ENCODE measurements around the gene MAST4.

The MAST4 gene

GRCh38 chr5:66701244-66701643 is 105.1 kb downstream of the MAST4 start:
- no peak for DNase-seq (ENCODE audit: low read depth)

GRCh38 chr5:66702426-66702825 is 106.2 kb downstream of the MAST4 start:
- DNase-seq (ENCODE audit: low read depth): no peak

- DNase-seq (ENCODE audit: low read depth): no peak
Observed at GRCh38 chr5:66704790-66705425, 108.7 kb downstream of the MAST4 start.

- DNase-seq (ENCODE audit: low read depth): no peak
Observed at GRCh38 chr5:66708368-66708767, 112.2 kb downstream of the MAST4 start.

GRCh38 chr5:66710557-66711088 is 114.4 kb downstream of the MAST4 start:
- DNase-seq (ENCODE audit: low read depth): no peak

- DNase-seq (ENCODE audit: low read depth): no peak
Observed at GRCh38 chr5:66713998-66714397, 117.8 kb downstream of the MAST4 start.

GRCh38 chr5:66717455-66718373 is 121.5 kb downstream of the MAST4 start:
- DNase-seq (ENCODE audit: low read depth): no peak

- no peak for DNase-seq (ENCODE audit: low read depth)
Observed at GRCh38 chr5:66718374-66719002, 122.3 kb downstream of the MAST4 start.

GRCh38 chr5:66720780-66721179 is 124.6 kb downstream of the MAST4 start:
- DNase-seq (ENCODE audit: low read depth): no peak

- DNase-seq (ENCODE audit: low read depth): no peak
Observed at GRCh38 chr5:66722686-66723085, 126.5 kb downstream of the MAST4 start.

- no peak for DNase-seq (ENCODE audit: low read depth)
Observed at GRCh38 chr5:66724349-66725139, 128.4 kb downstream of the MAST4 start.

- no peak for DNase-seq (ENCODE audit: low read depth)
Observed at GRCh38 chr5:66727630-66728029, 131.4 kb downstream of the MAST4 start.

GRCh38 chr5:66728049-66728448 is 131.9 kb downstream of the MAST4 start:
- no peak for DNase-seq (ENCODE audit: low read depth)

- no peak for DNase-seq (ENCODE audit: low read depth)
Observed at GRCh38 chr5:66737096-66737495, 140.9 kb downstream of the MAST4 start.

- no peak for DNase-seq (ENCODE audit: low read depth)
Observed at GRCh38 chr5:66738136-66738535, 141.9 kb downstream of the MAST4 start.

- no peak for DNase-seq (ENCODE audit: low read depth)
Observed at GRCh38 chr5:66739021-66739420, 142.8 kb downstream of the MAST4 start.

- no peak for DNase-seq (ENCODE audit: low read depth)
Observed at GRCh38 chr5:66739951-66740350, 143.8 kb downstream of the MAST4 start.

GRCh38 chr5:66741394-66741793 is 145.2 kb downstream of the MAST4 start:
- no peak for DNase-seq (ENCODE audit: low read depth)

GRCh38 chr5:66742083-66742895 is 146.1 kb downstream of the MAST4 start:
- DNase-seq (ENCODE audit: low read depth): no peak

GRCh38 chr5:66742896-66743247 is 146.7 kb downstream of the MAST4 start:
- no peak for DNase-seq (ENCODE audit: low read depth)

- no peak for DNase-seq (ENCODE audit: low read depth)
Observed at GRCh38 chr5:66743344-66743743, 147.2 kb downstream of the MAST4 start.

Data from activated T-cell treated with anti-CD3 and anti-CD28 coated beads for 48 hours (primary cell).